HepG2 (cell line): Measurements from ENCODE around the gene LEFTY2. TPM values are rescaled to one million over a fixed set of nuclear protein-coding genes. Genes with fewer than 3 reads are reported as not detected.

Experiments used
- ATAC-seq: fragments of 200-7000 bp; cut with Tn5 transposase; 3 replicates; pipeline ENCODE4 v1.9.1; 2020; ENCODE audit warnings: mild to moderate bottlenecking, moderate library complexity
- BruUV-seq: library from RNA; stranded (reverse); fragments of 400-500 nt; replicated peaks from 2 replicates; lab custom pipeline; 2021; lab: Mats Ljungman, UMichigan
- CTCF ChIA-PET: fragments of 300-600 bp; formaldehyde crosslinking; extraction: SDS; loops from one replicate; lab custom pipeline; 2021; ENCODE audit warnings: low total read pairs, inconsistent platforms, low intra/inter-chr PET ratio; lab: Yijun Ruan, JAX
- POLR2A ChIA-PET: fragments of 350-600 bp; sonication (Branson Sonifier 250); formaldehyde crosslinking; loops from one replicate; lab custom pipeline; 2020; ENCODE audit warnings: antibody characterized with exemption, inconsistent platforms; lab: Yijun Ruan, JAX
- DNase-seq: peaks from one replicate; pipeline ENCODE4 v3.0.0-alpha.2; 2015; ENCODE audit warnings: low spot score
- FAIRE-seq: peaks from 3 replicates; lab custom pipeline; 2011; peaks lifted over from hg19 to GRCh38; lab: Jason Lieb, UNC
- H2AFZ ChIP-seq: one replicate; pipeline ENCODE4 v1.6.1; 2011; ENCODE audit warnings: low read length, inconsistent platforms
- H3K27ac ChIP-seq: fragments of 300-600 bp; 3 replicates; pipeline ENCODE4 v1.8.0; 2011; ENCODE audit warnings: mixed run types, mild to moderate bottlenecking, mixed read lengths, low read length, inconsistent platforms; ENCODE audit not compliant: insufficient read depth; ENCODE audit errors: extremely low read length
- H3K27me3 ChIP-seq, 2 experiments: fragments of 200-600 bp in 1 of 2; 2 replicates in 1 of 2; 3 replicates in 1 of 2; pipeline versions ENCODE4 v1.6.0 to v1.8.0; 2011; ENCODE audit warnings: low read length in 2 of 2, mild to moderate bottlenecking in 2 of 2, moderate library complexity in 2 of 2, inconsistent platforms in 1 of 2; ENCODE audit not compliant: insufficient read depth in 2 of 2, control insufficient read depth in 1 of 2
- H3K36me3 ChIP-seq, 2 experiments: fragments of 200-600 bp in 1 of 2; replicated peaks in 1 of 2; 2 replicates in 1 of 2; 3 replicates in 1 of 2; pipeline versions ENCODE4 v1.5.1 to v1.8.0; 2011; ENCODE audit warnings: low read length in 2 of 2, inconsistent platforms in 1 of 2; ENCODE audit not compliant: insufficient read depth in 2 of 2, control insufficient read depth in 1 of 2
- H3K4me1 ChIP-seq: 2 replicates; pipeline ENCODE4 v1.5.1; 2012; ENCODE audit warnings: low read length, inconsistent platforms; ENCODE audit not compliant: insufficient read depth
- H3K4me2 ChIP-seq: 2 replicates; pipeline ENCODE4 v1.6.0; 2011; ENCODE audit warnings: low read depth, low read length, inconsistent platforms
- H3K4me3 ChIP-seq, 3 experiments: fragments of 200-600 bp in 1 of 3; sonication (generic), shearing (Covaris generic) in 1 of 3; replicated peaks in 1 of 3; 2 replicates each; pipeline ENCODE4 v1.5.1; 2011 to 2016; ENCODE audit warnings: low read length in 3 of 3, inconsistent platforms in 2 of 3, low read depth in 2 of 3, mild to moderate bottlenecking in 2 of 3, control low read depth in 1 of 3, mixed read lengths in 1 of 3; ENCODE audit not compliant: insufficient read depth in 1 of 3
- H3K79me2 ChIP-seq: one replicate; pipeline ENCODE4 v1.6.1; 2011; ENCODE audit warnings: low read length, inconsistent platforms; ENCODE audit not compliant: insufficient read depth
- H3K9ac ChIP-seq: 2 replicates; pipeline ENCODE4 v1.6.0; 2011; ENCODE audit warnings: mild to moderate bottlenecking, low read depth, low read length, inconsistent platforms; ENCODE audit not compliant: insufficient read depth
- H3K9me3 ChIP-seq: 2 replicates; pipeline ENCODE4 v1.5.1; 2012; ENCODE audit warnings: mild to moderate bottlenecking, low read length
- H4K20me1 ChIP-seq: 2 replicates; pipeline ENCODE4 v1.6.0; 2011; ENCODE audit warnings: inconsistent platforms, mild to moderate bottlenecking, low read length, moderate library complexity; ENCODE audit not compliant: insufficient read depth
- NRL ChIP-seq: sonication (generic); formaldehyde crosslinking; IDR thresholded peaks from 2 replicates; pipeline ENCODE4 v1.5.0; 2020; ENCODE audit warnings: missing genetic modification reagents, mild to moderate bottlenecking, moderate library complexity, borderline replicate concordance
- TGIF2 ChIP-seq: IDR thresholded peaks from 2 replicates; pipeline ENCODE4 v1.6.1; 2016; ENCODE audit warnings: control low read depth, missing compliant biosample characterization
- ZBTB1 ChIP-seq: sonication (generic); formaldehyde crosslinking; IDR thresholded peaks from 2 replicates; pipeline ENCODE4 v1.4.0; 2020; ENCODE audit warnings: missing genetic modification reagents, borderline replicate concordance
- ZNF703 ChIP-seq: sonication (generic); formaldehyde crosslinking; IDR thresholded peaks from 2 replicates; pipeline ENCODE4 v1.5.1; 2020; ENCODE audit warnings: missing genetic modification reagents, mild to moderate bottlenecking, moderate library complexity, borderline replicate concordance
- ZNF780A ChIP-seq: sonication (generic); formaldehyde crosslinking; IDR thresholded peaks from 2 replicates; pipeline ENCODE4 v1.8.0; 2022; ENCODE audit warnings: mild to moderate bottlenecking, missing genetic modification reagents, moderate library complexity
- ZSCAN12 ChIP-seq: sonication (generic); formaldehyde crosslinking; IDR thresholded peaks from 2 replicates; pipeline ENCODE4 v1.9.0; 2021; ENCODE audit warnings: mild to moderate bottlenecking, missing genetic modification reagents
- WGBS: methylation state at CpG from one replicate; pipeline ENCODE4 v1.1.6; 2017; ENCODE audit warnings: low lambda C conversion rate; 5-methylcytosine and 5-hydroxymethylcytosine counted together
- in situ Hi-C: cut with HindIII; loops from 2 replicates; pipeline ENCODE4 v1.10.0; 2017; ENCODE audit warnings: low pct_unique_long_range_greater_than_20kb; ENCODE audit not compliant: extremely low pct_ligation_motif_present
- intact Hi-C: fragments of 100-400 bp; cut with micrococcal nuclease; formaldehyde crosslinking; loops from one replicate; pipeline ENCODE4 v1.10.0; 2022; ENCODE audit not compliant: unreplicated experiment
- polyA plus RNA-seq, 8 experiments: library from polyadenylated mRNA; depleted of rRNA in 3 of 8; stranded (reverse) in 7 of 8; unstranded in 1 of 8; fragments of >200 nt; fragmentation: Illumina TruSeq in 4 of 8; extraction: Trizol in 4 of 8; gene quantifications; 2 replicates each; pipeline versions ENCODE4 v1.2.1 to v1.2.3, GENCODE V29; 2011 to 2016; ENCODE audit warnings: low read depth in 4 of 8, missing spikeins in 1 of 8, mixed read lengths in 1 of 8; ENCODE audit not compliant: insufficient read depth in 1 of 8
- total RNA-seq, 5 experiments: library from RNA; depleted of rRNA; stranded (reverse); fragments of >200 nt; fragmentation: Illumina TruSeq; extraction: Trizol; gene quantifications; 2 replicates each; pipeline ENCODE4 v1.2.3, GENCODE V29; 2016; ENCODE audit warnings: low read depth in 1 of 5
- TF ChIP-seq, protein P1 (sequence below): sonication (generic); formaldehyde crosslinking; IDR thresholded peaks from 2 replicates; pipeline ENCODE4 v1.4.0; 2020; ENCODE audit warnings: missing genetic modification reagents
- TF ChIP-seq, protein P2 (sequence below): sonication (generic); formaldehyde crosslinking; IDR thresholded peaks from 2 replicates; pipeline ENCODE4 v1.4.0; 2020; ENCODE audit warnings: missing genetic modification reagents
- TF ChIP-seq, protein P3 (sequence below): sonication (generic); formaldehyde crosslinking; IDR thresholded peaks from 2 replicates; pipeline ENCODE4 v1.8.0; 2022; ENCODE audit warnings: missing genetic modification reagents, mild to moderate bottlenecking, moderate library complexity, borderline replicate concordance

Gene LEFTY2
- total and polyA plus RNA-seq, 2 of the 13 experiments (the other 11 are each of a cell fraction or from before 2014, with no cell fraction given) = 0.13 to 0.33 TPM

DNA sequence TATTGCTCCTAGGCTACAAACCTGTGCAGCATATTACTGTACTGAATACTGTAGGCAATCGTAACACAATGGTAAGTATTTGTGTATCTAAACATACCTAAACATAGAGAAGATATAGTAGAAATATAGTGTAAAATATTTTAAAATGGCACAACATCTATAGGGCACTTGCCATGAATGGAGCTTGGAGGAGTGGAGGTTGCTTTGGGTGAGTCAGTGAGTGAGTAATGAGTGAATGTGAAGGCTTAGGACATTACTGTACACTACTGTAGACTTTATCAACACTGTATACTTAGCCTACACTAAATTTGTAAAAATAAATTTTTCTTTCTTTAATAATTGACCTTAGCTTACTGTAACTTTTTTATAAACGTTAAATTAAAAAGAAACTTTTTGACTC is 7.9 kb downstream of the LEFTY2 start (continued):
- TF ChIP-seq, protein P1, sequence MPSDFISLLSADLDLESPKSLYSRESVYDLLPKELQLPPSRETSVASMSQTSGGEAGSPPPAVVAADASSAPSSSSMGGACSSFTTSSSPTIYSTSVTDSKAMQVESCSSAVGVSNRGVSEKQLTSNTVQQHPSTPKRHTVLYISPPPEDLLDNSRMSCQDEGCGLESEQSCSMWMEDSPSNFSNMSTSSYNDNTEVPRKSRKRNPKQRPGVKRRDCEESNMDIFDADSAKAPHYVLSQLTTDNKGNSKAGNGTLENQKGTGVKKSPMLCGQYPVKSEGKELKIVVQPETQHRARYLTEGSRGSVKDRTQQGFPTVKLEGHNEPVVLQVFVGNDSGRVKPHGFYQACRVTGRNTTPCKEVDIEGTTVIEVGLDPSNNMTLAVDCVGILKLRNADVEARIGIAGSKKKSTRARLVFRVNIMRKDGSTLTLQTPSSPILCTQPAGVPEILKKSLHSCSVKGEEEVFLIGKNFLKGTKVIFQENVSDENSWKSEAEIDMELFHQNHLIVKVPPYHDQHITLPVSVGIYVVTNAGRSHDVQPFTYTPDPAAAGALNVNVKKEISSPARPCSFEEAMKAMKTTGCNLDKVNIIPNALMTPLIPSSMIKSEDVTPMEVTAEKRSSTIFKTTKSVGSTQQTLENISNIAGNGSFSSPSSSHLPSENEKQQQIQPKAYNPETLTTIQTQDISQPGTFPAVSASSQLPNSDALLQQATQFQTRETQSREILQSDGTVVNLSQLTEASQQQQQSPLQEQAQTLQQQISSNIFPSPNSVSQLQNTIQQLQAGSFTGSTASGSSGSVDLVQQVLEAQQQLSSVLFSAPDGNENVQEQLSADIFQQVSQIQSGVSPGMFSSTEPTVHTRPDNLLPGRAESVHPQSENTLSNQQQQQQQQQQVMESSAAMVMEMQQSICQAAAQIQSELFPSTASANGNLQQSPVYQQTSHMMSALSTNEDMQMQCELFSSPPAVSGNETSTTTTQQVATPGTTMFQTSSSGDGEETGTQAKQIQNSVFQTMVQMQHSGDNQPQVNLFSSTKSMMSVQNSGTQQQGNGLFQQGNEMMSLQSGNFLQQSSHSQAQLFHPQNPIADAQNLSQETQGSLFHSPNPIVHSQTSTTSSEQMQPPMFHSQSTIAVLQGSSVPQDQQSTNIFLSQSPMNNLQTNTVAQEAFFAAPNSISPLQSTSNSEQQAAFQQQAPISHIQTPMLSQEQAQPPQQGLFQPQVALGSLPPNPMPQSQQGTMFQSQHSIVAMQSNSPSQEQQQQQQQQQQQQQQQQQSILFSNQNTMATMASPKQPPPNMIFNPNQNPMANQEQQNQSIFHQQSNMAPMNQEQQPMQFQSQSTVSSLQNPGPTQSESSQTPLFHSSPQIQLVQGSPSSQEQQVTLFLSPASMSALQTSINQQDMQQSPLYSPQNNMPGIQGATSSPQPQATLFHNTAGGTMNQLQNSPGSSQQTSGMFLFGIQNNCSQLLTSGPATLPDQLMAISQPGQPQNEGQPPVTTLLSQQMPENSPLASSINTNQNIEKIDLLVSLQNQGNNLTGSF (CRISPR knock-in tag) = no peak
- TF ChIP-seq, protein P2, sequence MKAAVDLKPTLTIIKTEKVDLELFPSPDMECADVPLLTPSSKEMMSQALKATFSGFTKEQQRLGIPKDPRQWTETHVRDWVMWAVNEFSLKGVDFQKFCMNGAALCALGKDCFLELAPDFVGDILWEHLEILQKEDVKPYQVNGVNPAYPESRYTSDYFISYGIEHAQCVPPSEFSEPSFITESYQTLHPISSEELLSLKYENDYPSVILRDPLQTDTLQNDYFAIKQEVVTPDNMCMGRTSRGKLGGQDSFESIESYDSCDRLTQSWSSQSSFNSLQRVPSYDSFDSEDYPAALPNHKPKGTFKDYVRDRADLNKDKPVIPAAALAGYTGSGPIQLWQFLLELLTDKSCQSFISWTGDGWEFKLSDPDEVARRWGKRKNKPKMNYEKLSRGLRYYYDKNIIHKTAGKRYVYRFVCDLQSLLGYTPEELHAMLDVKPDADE (CRISPR knock-in tag) = no peak

DNA sequence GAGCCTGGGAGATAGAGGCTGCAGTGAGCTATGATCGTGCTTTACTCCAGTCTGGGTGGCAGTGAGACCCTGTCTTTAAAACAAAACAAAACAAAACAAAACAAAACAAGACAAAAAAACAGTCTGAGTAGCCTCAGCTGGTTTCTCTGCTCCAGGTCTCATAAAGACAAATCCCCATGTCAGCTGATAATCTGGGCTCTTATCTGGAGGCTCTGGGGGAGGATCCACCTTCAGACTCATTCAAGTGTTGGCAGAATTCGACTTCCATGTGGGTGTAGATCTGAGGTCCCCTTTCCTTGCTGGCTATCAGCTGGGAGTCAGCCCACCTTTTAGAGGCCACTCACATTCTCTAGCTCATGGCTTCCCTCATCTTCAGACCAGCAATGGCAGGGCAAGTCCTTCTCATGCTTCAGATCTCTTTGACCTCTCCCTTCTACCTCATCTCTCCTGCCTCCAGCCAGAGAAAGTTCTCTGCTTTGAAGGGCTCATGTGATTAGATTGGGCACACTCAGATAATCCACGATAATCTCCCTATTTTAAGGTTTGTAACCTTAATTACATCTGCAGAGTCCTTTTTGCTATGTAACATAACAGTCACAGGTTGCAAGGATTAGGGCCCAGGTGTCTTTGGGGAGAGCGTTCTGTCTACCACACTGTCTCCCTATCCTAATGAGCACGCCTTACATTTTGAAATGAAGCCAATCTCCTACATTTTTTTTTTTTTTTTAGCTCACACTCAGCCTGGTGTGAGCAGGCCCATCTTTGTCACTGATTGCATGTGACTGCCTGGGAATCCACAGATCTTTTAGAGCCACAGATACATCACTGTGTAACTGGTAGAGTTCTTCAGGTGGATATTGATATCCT is 9.5 kb downstream of the LEFTY2 start:
- in situ Hi-C loops = no loop called here
- Histone ChIP-seq H3K9me3 (no peaks in the 10 kb centered on the region), H4K20me1 (no peaks in the 10 kb centered on the region), H3K36me3 (no peaks in the 10 kb centered on the region), H2AFZ (no peak overlapping the region), H3K79me2 (no peaks in the 10 kb centered on the region), H3K9ac (no peak overlapping the region), H3K27me3 (no peaks in the 10 kb centered on the region; a peak in 1 of 5 replicates), H3K4me1 (peaks cover 9% of the 10 kb centered on the region), H3K4me3 (no peak overlapping the region), H3K27ac (no peak overlapping the region), H3K4me2 (no peak overlapping the region)
- POLR2A ChIA-PET = interaction anchor here (1.3 kb wide), 1 partner anchor 232 kb away, joined by 3 read pairs; no protein-coding TSS in a partner anchor
- CTCF ChIA-PET = no interaction called here
- ATAC-seq = no peak
- no peak for DNase-seq
- BruUV-seq = no TSS peak
- no peak for FAIRE-seq
- intact Hi-C loops = no loop called here
- WGBS = 36% methylated on average over 5 of the region's 5 CpGs
- TF ChIP-seq ZSCAN12 (CRISPR knock-in tag) (no peak), ZNF703 (CRISPR knock-in tag) (no peak), NRL (CRISPR knock-in tag) (no peak), ZNF780A (CRISPR knock-in tag) (no peak), TGIF2 (CRISPR knock-in tag) (no peak), ZBTB1 (CRISPR knock-in tag) (no peak)
- TF ChIP-seq, protein P3, sequence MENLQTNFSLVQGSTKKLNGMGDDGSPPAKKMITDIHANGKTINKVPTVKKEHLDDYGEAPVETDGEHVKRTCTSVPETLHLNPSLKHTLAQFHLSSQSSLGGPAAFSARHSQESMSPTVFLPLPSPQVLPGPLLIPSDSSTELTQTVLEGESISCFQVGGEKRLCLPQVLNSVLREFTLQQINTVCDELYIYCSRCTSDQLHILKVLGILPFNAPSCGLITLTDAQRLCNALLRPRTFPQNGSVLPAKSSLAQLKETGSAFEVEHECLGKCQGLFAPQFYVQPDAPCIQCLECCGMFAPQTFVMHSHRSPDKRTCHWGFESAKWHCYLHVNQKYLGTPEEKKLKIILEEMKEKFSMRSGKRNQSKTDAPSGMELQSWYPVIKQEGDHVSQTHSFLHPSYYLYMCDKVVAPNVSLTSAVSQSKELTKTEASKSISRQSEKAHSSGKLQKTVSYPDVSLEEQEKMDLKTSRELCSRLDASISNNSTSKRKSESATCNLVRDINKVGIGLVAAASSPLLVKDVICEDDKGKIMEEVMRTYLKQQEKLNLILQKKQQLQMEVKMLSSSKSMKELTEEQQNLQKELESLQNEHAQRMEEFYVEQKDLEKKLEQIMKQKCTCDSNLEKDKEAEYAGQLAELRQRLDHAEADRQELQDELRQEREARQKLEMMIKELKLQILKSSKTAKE = no peak
